Neural progenitor cell (in vitro differentiated cells): ENCODE results near the gene EPSTI1. TPM values are rescaled to one million over a fixed set of nuclear protein-coding genes. Genes with fewer than 3 reads are reported as not detected.

Experiments
- DNase-seq: peaks from one replicate; pipeline ENCODE4 v3.0.0-alpha.2; 2016; ENCODE audit warnings: low spot score
- H2AFZ ChIP-seq: fragments of 200-600 bp; sonication (generic); replicated peaks from 2 replicates; pipeline ENCODE4 v1.6.1; 2016; ENCODE audit warnings: antibody characterized with exemption
- H3F3A ChIP-seq: fragments of 200-600 bp; sonication (generic); 2 replicates; pipeline ENCODE4 v1.6.1; 2016; ENCODE audit warnings: antibody characterized with exemption, low read depth
- H3K27ac ChIP-seq: fragments of 200-600 bp; sonication (generic); 2 replicates; pipeline ENCODE4 v1.5.1; 2016; ENCODE audit warnings: mild to moderate bottlenecking
- H3K27me3 ChIP-seq: fragments of 200-600 bp; sonication (generic); 2 replicates; pipeline ENCODE4 v1.6.1; 2016; ENCODE audit warnings: mild to moderate bottlenecking, moderate library complexity
- H3K36me3 ChIP-seq: fragments of 200-600 bp; sonication (generic); 2 replicates; pipeline ENCODE4 v1.5.1; 2016
- H3K4me1 ChIP-seq: fragments of 200-600 bp; sonication (generic); 2 replicates; pipeline ENCODE4 v1.6.1; 2016; ENCODE audit warnings: mixed run types
- H3K4me2 ChIP-seq: fragments of 200-600 bp; sonication (generic); 2 replicates; pipeline ENCODE4 v1.6.1; 2016
- H3K4me3 ChIP-seq: fragments of 200-600 bp; sonication (generic); 2 replicates; pipeline ENCODE4 v1.5.1; 2016
- H3K79me2 ChIP-seq: fragments of 200-600 bp; sonication (generic); 2 replicates; pipeline ENCODE4 v1.6.1; 2016; ENCODE audit warnings: low read depth
- H3K9ac ChIP-seq: fragments of 200-600 bp; sonication (generic); 2 replicates; pipeline ENCODE4 v1.6.1; 2016
- H3K9me3 ChIP-seq: fragments of 200-600 bp; sonication (generic); 2 replicates; pipeline ENCODE4 v1.5.1; 2016; ENCODE audit warnings: low read depth
- H4K20me1 ChIP-seq: fragments of 200-600 bp; sonication (generic); 2 replicates; pipeline ENCODE4 v1.6.1; 2016; ENCODE audit warnings: low read depth
- H3K27ac Mint-ChIP-seq: 3 replicates; pipeline ENCODE4 v1.8.0; 2021; ENCODE audit warnings: mixed read lengths
- H3K27me3 Mint-ChIP-seq: 2 replicates; pipeline ENCODE4 v1.8.0; 2022; ENCODE audit warnings: low read depth, mild to moderate bottlenecking, inconsistent platforms, moderate library complexity, mixed read lengths; ENCODE audit not compliant: insufficient read depth
- H3K36me3 Mint-ChIP-seq: 3 replicates; pipeline ENCODE4 v1.8.0; 2021; ENCODE audit warnings: mixed read lengths
- H3K4me1 Mint-ChIP-seq: 3 replicates; pipeline ENCODE4 v1.8.0; 2021; ENCODE audit warnings: mixed read lengths
- H3K4me3 Mint-ChIP-seq: 3 replicates; pipeline ENCODE4 v1.8.0; 2021; ENCODE audit warnings: mild to moderate bottlenecking, moderate library complexity, mixed read lengths
- H3K9me3 Mint-ChIP-seq: 3 replicates; pipeline ENCODE4 v1.8.0; 2020; ENCODE audit warnings: mixed read lengths
- EZH2 ChIP-seq: fragments of 200-600 bp; sonication (generic); IDR thresholded peaks from 2 replicates; pipeline ENCODE4 v1.6.1; 2017; ENCODE audit warnings: antibody characterized with exemption, mild to moderate bottlenecking, moderate library complexity
- EZH2phosphoT487 ChIP-seq: fragments of 200-600 bp; sonication (generic); IDR thresholded peaks from 2 replicates; pipeline ENCODE4 v1.6.1; 2017; ENCODE audit warnings: antibody characterized with exemption
- total RNA-seq: library from RNA; depleted of rRNA; stranded (reverse); fragments of >200 nt; gene quantifications from 2 replicates; pipeline ENCODE4 v1.2.3, GENCODE V29; 2015; ENCODE audit warnings: low replicate concordance
- TF ChIP-seq, protein P1 (sequence below): fragments of 200-600 bp; sonication (generic); IDR thresholded peaks from 2 replicates; pipeline ENCODE4 v1.5.1; 2017; ENCODE audit warnings: antibody characterized with exemption, mild to moderate bottlenecking

Gene EPSTI1
- total RNA-seq, 1 donor from 2014 or later, result 0.32 TPM

DNA sequence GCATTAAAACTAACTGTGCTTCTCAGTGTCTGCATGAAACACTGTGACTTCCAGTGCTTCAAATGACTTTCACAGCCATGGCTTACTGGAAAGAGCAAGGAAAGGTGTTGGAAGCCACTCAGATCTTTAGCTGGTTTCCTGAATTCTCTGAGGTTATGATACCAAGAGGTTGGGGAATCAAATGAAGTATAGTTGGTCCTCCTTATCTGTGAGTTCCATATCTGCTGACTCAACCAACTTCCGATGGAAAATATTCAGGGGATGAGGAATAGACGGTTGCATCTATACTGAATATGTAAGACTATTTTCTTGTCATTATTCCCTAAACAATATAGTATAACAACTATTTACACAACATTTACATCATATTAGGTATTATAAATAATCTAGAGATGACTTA is 32.4 kb downstream of the EPSTI1 start:
- H3K9ac ChIP-seq, result no peak overlapping the region
- DNase-seq, result no peak
- Mint-ChIP-seq H3K27me3 (peaks cover 2% of the 10 kb centered on the region), H3K9me3 (peaks cover 2% of the 10 kb centered on the region), H3K27ac (no peak overlapping the region), H3K4me1 (no peaks in the 10 kb centered on the region), H3K4me3 (no peak overlapping the region), H3K36me3 (no peaks in the 10 kb centered on the region)
- H4K20me1 ChIP-seq, result no peaks in the 10 kb centered on the region
- no peak overlapping the region for H2AFZ ChIP-seq
- H3K27me3 ChIP-seq, result no peaks in the 10 kb centered on the region
- no peaks in the 10 kb centered on the region for H3K36me3 ChIP-seq
- H3K79me2 ChIP-seq, result no peaks in the 10 kb centered on the region
- H3K27ac ChIP-seq, result no peak overlapping the region
- TF ChIP-seq, protein P1, sequence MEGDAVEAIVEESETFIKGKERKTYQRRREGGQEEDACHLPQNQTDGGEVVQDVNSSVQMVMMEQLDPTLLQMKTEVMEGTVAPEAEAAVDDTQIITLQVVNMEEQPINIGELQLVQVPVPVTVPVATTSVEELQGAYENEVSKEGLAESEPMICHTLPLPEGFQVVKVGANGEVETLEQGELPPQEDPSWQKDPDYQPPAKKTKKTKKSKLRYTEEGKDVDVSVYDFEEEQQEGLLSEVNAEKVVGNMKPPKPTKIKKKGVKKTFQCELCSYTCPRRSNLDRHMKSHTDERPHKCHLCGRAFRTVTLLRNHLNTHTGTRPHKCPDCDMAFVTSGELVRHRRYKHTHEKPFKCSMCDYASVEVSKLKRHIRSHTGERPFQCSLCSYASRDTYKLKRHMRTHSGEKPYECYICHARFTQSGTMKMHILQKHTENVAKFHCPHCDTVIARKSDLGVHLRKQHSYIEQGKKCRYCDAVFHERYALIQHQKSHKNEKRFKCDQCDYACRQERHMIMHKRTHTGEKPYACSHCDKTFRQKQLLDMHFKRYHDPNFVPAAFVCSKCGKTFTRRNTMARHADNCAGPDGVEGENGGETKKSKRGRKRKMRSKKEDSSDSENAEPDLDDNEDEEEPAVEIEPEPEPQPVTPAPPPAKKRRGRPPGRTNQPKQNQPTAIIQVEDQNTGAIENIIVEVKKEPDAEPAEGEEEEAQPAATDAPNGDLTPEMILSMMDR, result no peak
- no peaks in the 10 kb centered on the region for H3F3A ChIP-seq
- H3K4me1 ChIP-seq, result peaks cover 6% of the 10 kb centered on the region
- H3K4me3 ChIP-seq, result no peak overlapping the region
- no peak overlapping the region for H3K4me2 ChIP-seq
- H3K9me3 ChIP-seq, result no peaks in the 10 kb centered on the region

DNA sequence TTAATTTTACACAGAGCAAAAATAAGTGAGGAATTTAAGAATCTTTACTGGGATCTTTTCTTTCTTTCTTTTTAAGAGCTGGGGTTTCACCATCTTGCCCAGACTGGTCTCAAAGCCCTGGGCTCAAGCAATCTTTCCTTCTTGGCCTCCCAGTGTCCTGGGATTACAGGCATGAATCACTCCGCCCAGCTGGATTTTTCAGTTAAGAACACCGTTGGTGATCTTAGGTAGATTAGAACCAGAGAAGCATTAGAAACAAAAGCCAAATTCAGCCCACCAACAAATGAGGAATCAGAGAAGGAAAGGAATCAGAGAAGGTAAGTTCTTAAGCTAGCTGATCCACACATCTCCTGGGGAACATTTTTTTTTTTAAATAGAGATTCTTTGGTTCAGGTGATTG is 34.2 kb downstream of the EPSTI1 start:
- Histone ChIP-seq H4K20me1 (no peaks in the 10 kb centered on the region), H3F3A (no peaks in the 10 kb centered on the region), H3K9ac (no peak overlapping the region), H3K27ac (no peak overlapping the region), H3K9me3 (no peaks in the 10 kb centered on the region), H2AFZ (no peak overlapping the region), H3K4me3 (no peak overlapping the region), H3K36me3 (no peaks in the 10 kb centered on the region), H3K79me2 (no peaks in the 10 kb centered on the region), H3K27me3 (no peaks in the 10 kb centered on the region), H3K4me2 (no peak overlapping the region), H3K4me1 (peaks cover 6% of the 10 kb centered on the region)
- no peaks in the 10 kb centered on the region for H3K36me3 Mint-ChIP-seq
- peaks cover 2% of the 10 kb centered on the region for H3K9me3 Mint-ChIP-seq
- no peaks in the 10 kb centered on the region for H3K4me1 Mint-ChIP-seq
- no peak for DNase-seq
- H3K27me3 Mint-ChIP-seq, result peaks cover 2% of the 10 kb centered on the region
- no peak overlapping the region for H3K27ac Mint-ChIP-seq
- H3K4me3 Mint-ChIP-seq, result no peak overlapping the region
- TF ChIP-seq EZH2, result no peak
- TF ChIP-seq EZH2phosphoT487, result no peak
- TF ChIP-seq, protein P1, result no peak

DNA sequence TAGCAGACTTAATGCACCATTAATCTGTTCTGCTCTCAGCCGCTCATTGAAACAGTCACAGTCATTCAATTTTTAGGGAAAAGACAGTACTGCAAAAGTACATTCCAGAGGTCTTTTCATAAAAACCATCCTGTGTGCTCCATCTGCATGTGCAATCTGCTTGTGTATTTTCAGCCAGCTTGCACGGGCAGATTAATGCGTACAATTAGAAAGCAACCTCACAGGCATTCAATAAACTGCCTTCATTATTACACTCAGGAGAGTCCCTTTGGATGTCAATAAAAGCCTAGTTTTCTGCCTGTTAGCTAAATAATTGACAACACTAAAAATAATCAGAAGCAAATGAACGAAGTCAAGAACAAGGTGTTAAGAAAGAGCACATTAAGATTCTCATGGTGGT is 41.9 kb downstream of the EPSTI1 start:
- Histone ChIP-seq H3K36me3 (no peaks in the 10 kb centered on the region), H3K4me2 (no peak overlapping the region), H3K27ac (no peak overlapping the region), H3F3A (no peaks in the 10 kb centered on the region), H3K4me3 (no peak overlapping the region), H3K9ac (no peak overlapping the region), H2AFZ (no peak overlapping the region), H3K9me3 (no peaks in the 10 kb centered on the region), H3K27me3 (no peaks in the 10 kb centered on the region), H4K20me1 (no peaks in the 10 kb centered on the region), H3K4me1 (no peaks in the 10 kb centered on the region), H3K79me2 (no peaks in the 10 kb centered on the region)
- H3K36me3 Mint-ChIP-seq, result no peaks in the 10 kb centered on the region
- H3K4me3 Mint-ChIP-seq, result no peak overlapping the region
- H3K9me3 Mint-ChIP-seq, result peaks cover 2% of the 10 kb centered on the region
- TF ChIP-seq, protein P1, result no peak
- TF ChIP-seq EZH2, result no peak
- TF ChIP-seq EZH2phosphoT487, result no peak
- no peak overlapping the region for H3K27ac Mint-ChIP-seq
- peaks cover 2% of the 10 kb centered on the region for H3K4me1 Mint-ChIP-seq
- peaks cover 3% of the 10 kb centered on the region for H3K27me3 Mint-ChIP-seq
- no peak for DNase-seq

DNA sequence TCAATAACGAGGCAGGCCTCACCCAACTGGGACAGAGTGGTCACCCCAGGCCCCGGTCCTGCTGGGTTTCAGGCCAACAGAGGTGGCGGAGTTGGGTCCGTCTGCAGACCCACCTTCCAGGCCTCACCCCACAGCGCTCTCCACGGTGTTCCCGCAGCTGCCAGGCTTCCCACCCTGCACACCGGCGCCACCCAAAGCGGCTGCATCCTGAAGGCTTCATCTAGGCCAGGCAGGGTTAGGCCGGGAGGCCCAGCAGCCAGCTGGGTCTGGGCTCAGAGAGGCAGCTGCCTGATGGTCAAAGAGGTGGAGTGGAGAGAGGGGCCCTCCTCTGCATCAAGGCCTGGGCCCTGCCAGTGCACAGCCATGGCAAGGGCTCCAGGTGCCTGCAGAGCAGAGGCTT is 44.1 kb downstream of the EPSTI1 start:
- H3F3A ChIP-seq, result no peaks in the 10 kb centered on the region
- no peaks in the 10 kb centered on the region for H4K20me1 ChIP-seq
- peaks cover 4% of the 10 kb centered on the region for H3K9me3 Mint-ChIP-seq
- H3K27ac Mint-ChIP-seq, result no peak overlapping the region
- DNase-seq, result no peak
- no peaks in the 10 kb centered on the region for H3K36me3 ChIP-seq
- no peak overlapping the region for H3K9ac ChIP-seq
- H3K4me3 ChIP-seq, result no peak overlapping the region
- H3K27me3 Mint-ChIP-seq, result peaks cover 3% of the 10 kb centered on the region
- H3K4me1 Mint-ChIP-seq, result peaks cover 2% of the 10 kb centered on the region
- H3K79me2 ChIP-seq, result no peaks in the 10 kb centered on the region
- H3K27ac ChIP-seq, result no peak overlapping the region
- H3K36me3 Mint-ChIP-seq, result no peaks in the 10 kb centered on the region
- H3K27me3 ChIP-seq, result no peaks in the 10 kb centered on the region
- no peaks in the 10 kb centered on the region for H3K4me1 ChIP-seq
- TF ChIP-seq EZH2phosphoT487 (no peak), EZH2 (no peak)
- TF ChIP-seq, protein P1, result no peak
- no peak overlapping the region for H3K4me3 Mint-ChIP-seq
- no peak overlapping the region for H2AFZ ChIP-seq
- H3K4me2 ChIP-seq, result no peak overlapping the region
- H3K9me3 ChIP-seq, result no peaks in the 10 kb centered on the region
